Upper lobe of right lung (tissue), 1 donor: ENCODE data around the gene HTRA1. TPM values are rescaled to one million over a fixed set of nuclear protein-coding genes. Genes with fewer than 3 reads are reported as not detected.

Source experiments
- ATAC-seq: fragments of 200-7000 bp; cut with Tn5 transposase; one replicate; pipeline ENCODE4 v1.9.1; 2020; ENCODE audit warnings: mild to moderate bottlenecking, moderate library complexity
- DNase-seq: peaks from one replicate; pipeline ENCODE4 v3.0.0-alpha.2; 2020
- H3K27ac ChIP-seq: fragments of 200-600 bp; one replicate; pipeline ENCODE4 v1.8.0; 2022
- H3K27me3 ChIP-seq: fragments of 200-600 bp; one replicate; pipeline ENCODE4 v1.8.0; 2022; ENCODE audit warnings: mild to moderate bottlenecking
- H3K36me3 ChIP-seq: fragments of 200-600 bp; one replicate; pipeline ENCODE4 v1.8.0; 2022
- H3K4me1 ChIP-seq: fragments of 200-600 bp; one replicate; pipeline ENCODE4 v1.8.0; 2022
- H3K4me3 ChIP-seq: fragments of 200-600 bp; one replicate; pipeline ENCODE4 v1.8.0; 2022; ENCODE audit warnings: mild to moderate bottlenecking
- H3K9me3 ChIP-seq: fragments of 200-600 bp; one replicate; pipeline ENCODE4 v1.8.0; 2022
- CTCF ChIP-seq: fragments of 200-600 bp; IDR thresholded peaks from one replicate; pipeline ENCODE4 v1.8.0; 2022; ENCODE audit warnings: antibody characterized with exemption
- intact Hi-C: fragments of 100-400 bp; cut with DNase I; formaldehyde crosslinking; loops from one replicate; pipeline ENCODE4 v1.11.0; 2022
- total RNA-seq: library from RNA; stranded (reverse); fragmentation: NEBNext Ultra II Directional; extraction: Animal tissue kit (Norgen Biotek cat#: 25700); gene quantifications from one replicate; pipeline ENCODE4 v1.2.1, GENCODE V29; 2021
- donor health status: DM: no; HTN: yes; CAD: no; lungs with severe emphysema.

The HTRA1 gene
- total RNA-seq, 1 donor from 2014 or later: 83.8 TPM

- Histone ChIP-seq H3K4me1 (peaks cover 4% of the 10 kb centered on the region), H3K36me3 (no peaks in the 10 kb centered on the region), H3K27ac (no peak overlapping the region), H3K4me3 (no peak overlapping the region), H3K27me3 (no peaks in the 10 kb centered on the region), H3K9me3 (no peaks in the 10 kb centered on the region)
- TF ChIP-seq CTCF: no peak
- intact Hi-C loops: no loop called here
- no peak for DNase-seq
- no peak for ATAC-seq
These were observed 92.0 kb downstream of the HTRA1 start for GRCh38 chr10:122553341-122553740.

DNA sequence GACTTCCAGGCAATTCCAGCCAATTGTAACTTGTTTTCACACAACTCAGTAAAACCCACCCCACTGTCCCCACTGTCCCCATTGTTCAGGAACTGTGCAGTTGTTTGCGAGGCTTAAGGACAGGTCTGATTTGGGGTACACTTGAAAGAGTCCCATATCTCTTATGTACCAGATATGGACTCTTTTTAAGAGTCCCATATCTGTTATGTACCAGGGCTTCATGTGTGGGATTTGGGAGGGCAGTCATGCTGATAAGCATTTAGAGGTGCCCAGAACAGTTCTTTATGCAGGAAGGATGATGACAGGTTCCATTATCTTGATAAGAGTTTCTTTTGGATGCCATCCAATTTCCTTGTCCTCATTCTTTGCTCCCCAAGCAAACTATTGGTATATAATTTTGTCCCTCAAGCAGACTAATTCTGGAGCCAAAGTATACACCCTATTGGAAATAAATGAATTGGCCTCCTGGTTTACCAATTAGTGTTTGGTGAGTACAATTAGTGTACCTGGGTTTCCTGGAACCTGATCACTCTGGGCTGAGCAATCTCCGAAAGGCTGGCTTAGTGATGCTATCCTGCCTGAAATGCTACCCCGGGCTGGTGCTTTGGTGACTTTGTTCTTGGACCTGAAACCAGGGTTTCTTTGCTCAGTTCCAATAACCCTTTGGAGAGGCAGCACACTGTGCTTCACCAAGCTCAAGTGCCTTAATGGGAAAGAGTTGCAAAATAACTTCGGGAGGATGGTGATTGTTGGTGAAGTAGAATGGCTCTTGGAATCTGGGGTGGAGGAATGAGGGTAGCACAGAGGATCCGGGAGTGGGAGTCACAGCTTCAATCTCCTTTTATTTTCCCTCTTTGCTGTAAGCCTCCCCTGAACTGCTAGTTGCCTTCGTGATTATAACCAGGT lies 93.0 kb downstream of the HTRA1 start:
- Histone ChIP-seq H3K4me1 (peaks cover 4% of the 10 kb centered on the region), H3K4me3 (no peak overlapping the region), H3K27me3 (no peaks in the 10 kb centered on the region), H3K9me3 (no peaks in the 10 kb centered on the region), H3K27ac (peak overlapping the region; percentile 55), H3K36me3 (no peaks in the 10 kb centered on the region)
- intact Hi-C loops: no loop called here
- DNase-seq (no peak), ATAC-seq (peak; percentile 73)
- TF ChIP-seq CTCF: no peak

GRCh38 chr10:122555442-122555841 lies 94.1 kb downstream of the HTRA1 start:
- no peak overlapping the region for H3K4me3 ChIP-seq
- DNase-seq (no peak), ATAC-seq (no peak)
- H3K4me1 ChIP-seq: peaks cover 4% of the 10 kb centered on the region
- H3K27ac ChIP-seq: no peak overlapping the region
- no peaks in the 10 kb centered on the region for H3K27me3 ChIP-seq
- intact Hi-C loops: no loop called here
- TF ChIP-seq CTCF: no peak
- H3K36me3 ChIP-seq: no peaks in the 10 kb centered on the region
- H3K9me3 ChIP-seq: no peaks in the 10 kb centered on the region

DNA sequence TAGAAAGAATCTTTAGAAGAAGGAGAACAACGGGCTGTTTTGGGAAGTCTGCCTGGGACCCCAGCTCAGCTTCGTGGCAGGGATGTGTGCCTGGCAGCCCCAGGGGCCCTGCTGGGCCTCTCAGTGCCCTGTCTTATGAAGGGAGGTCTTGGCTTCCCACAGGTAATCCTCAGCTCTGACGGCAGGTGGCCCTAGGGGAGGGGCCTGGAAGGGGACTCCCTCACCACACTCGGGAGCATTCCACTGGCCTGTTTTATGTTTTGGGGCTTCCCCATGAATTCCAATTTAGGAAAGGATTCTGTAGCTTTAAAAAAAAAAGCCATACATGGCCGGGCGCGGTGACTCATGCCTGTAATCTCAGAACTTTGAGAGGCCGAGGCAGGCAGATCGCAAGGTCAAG lies 96.2 kb downstream of the HTRA1 start:
- ATAC-seq (peak; percentile 74), DNase-seq (peak; percentile 75)
- H3K27me3 ChIP-seq: no peaks in the 10 kb centered on the region
- no peak overlapping the region for H3K4me3 ChIP-seq
- intact Hi-C loops: no loop called here
- no peaks in the 10 kb centered on the region for H3K36me3 ChIP-seq
- H3K27ac ChIP-seq: peak overlapping the region; percentile 11
- H3K9me3 ChIP-seq: no peaks in the 10 kb centered on the region
- no peaks in the 10 kb centered on the region for H3K4me1 ChIP-seq
- TF ChIP-seq CTCF: no peak

- H3K27ac ChIP-seq: no peak overlapping the region
- H3K4me3 ChIP-seq: no peak overlapping the region
- H3K27me3 ChIP-seq: peaks cover 5% of the 10 kb centered on the region
- DNase-seq: no peak
- no peaks in the 10 kb centered on the region for H3K9me3 ChIP-seq
- H3K36me3 ChIP-seq: no peaks in the 10 kb centered on the region
- TF ChIP-seq CTCF: no peak
- intact Hi-C loops: no loop called here
- H3K4me1 ChIP-seq: no peaks in the 10 kb centered on the region
- ATAC-seq: no peak
These were observed 97.1 kb downstream of the HTRA1 start for GRCh38 chr10:122558452-122558851.
